Motor neuron (in vitro differentiated cells): ENCODE measurements around the gene PIK3R6. TPM values are rescaled to one million over a fixed set of nuclear protein-coding genes. Genes with fewer than 3 reads are reported as not detected.

ENCODE experiments used
- ATAC-seq, 8 experiments: fragments of 200-7000 bp; cut with Tn5 transposase; replicated peaks in 6 of 8; 2 replicates each; pipeline ENCODE4 v1.8.0; 2021; ENCODE audit warnings: mild to moderate bottlenecking in 8 of 8, moderate library complexity in 8 of 8
- H3K27ac ChIP-seq, 2 donors: fragments of 250-450 bp; sonication (Bioruptor Pico); 2 replicates each; pipeline ENCODE4 v1.9.0; 2021; ENCODE audit warnings: antibody characterized with exemption in 2 of 2, mild to moderate bottlenecking in 2 of 2, moderate library complexity in 1 of 2
- H3K4me1 ChIP-seq, 2 donors: fragments of 250-450 bp; sonication (Bioruptor Pico); replicated peaks in 1 of 2; 2 replicates each; pipeline ENCODE4 v1.6.1; 2021; ENCODE audit warnings: antibody characterized with exemption in 2 of 2, mild to moderate bottlenecking in 2 of 2, moderate library complexity in 1 of 2
- H3K4me3 ChIP-seq, 5 donors: fragments of 250-450 bp; sonication (Bioruptor Pico); 2 replicates each; pipeline ENCODE4 v1.9.0; 2021; ENCODE audit warnings: antibody characterized with exemption in 5 of 5, mild to moderate bottlenecking in 5 of 5, moderate library complexity in 4 of 5
- WGBS, 10 experiments: fragments of 450-650 bp; shearing (Covaris generic); methylation state at CpG; one replicate each; pipeline ENCODE4 v1.0.0; 2022; 5-methylcytosine and 5-hydroxymethylcytosine counted together
- in situ Hi-C, 9 experiments: fragments of 400-800 bp; cut with MboI; loops; one replicate each; pipeline ENCODE4 v1.15.0; 2021; ENCODE audit warnings: low sequenced_read_pairs in 9 of 9, low pct_unique_long_range_greater_than_20kb in 2 of 9; ENCODE audit not compliant: unreplicated experiment in 9 of 9
- total RNA-seq, 8 experiments: library from RNA; unstranded; fragments of 300-600 nt; gene quantifications; 2 replicates each; pipeline versions ENCODE4 v1.2.3 to v1.2.4, GENCODE V29; 2022

The PIK3R6 gene
- total RNA-seq, 8 experiments from 2014 or later = 0.04 to 0.19 (median 0.14) TPM; not detected in 5

DNA sequence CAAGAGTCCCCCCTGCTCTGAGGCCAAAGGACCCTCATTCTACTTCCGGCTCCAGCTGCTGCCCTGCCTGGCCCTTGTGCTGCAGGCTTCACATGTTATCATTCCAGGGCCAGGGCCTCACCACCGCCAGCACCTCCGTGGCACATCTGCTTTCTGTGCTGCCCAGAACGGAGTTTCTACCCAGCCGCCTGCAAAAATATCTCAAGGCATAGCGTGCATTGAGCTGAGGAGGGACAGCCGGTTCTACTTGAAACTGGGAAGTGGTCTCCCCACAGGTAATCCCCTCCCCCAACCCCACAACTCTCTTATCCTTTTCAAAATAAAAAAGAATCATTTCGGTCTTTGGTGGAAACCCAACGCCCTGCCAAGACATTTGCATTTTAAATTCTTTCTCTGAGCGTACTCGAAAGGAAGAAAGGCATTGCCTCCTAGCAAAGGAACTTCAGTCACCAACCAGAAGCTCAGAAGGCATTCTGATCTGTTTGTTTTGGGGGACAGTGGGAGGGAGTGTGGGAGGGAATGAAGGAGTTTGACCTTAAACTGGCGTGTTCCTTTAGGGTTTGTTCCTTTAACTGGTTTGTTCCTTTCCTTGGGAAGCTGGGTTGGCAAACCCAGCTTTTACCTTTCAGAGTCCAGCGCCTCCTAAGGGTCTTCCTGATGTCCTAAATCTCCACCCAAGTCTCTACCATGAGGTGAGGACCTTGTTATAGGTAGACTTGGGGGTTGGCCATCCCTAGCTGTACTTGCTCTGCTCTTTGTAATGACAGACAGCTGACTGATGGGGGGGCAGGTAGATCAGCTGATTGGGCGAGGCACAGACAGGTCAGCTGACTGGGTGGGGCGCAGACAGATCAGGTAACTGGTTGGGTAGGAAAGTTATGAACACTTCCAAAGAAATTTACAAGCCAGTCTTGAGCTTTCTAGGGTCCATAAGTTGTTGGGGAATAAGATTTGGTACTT lies 33.4 kb upstream of the PIK3R6 start:
- Histone ChIP-seq H3K4me3 (no peak overlapping the region), H3K4me1 (no peaks in the 10 kb centered on the region), H3K27ac (no peak overlapping the region)
- 20 to 100% (median 60%) methylated on average over 1 to 6 of the region's 15 CpGs; no CpG with 5 or more reads in 1 of the 10 experiments for WGBS, 10 experiments
- peak in 1 of 8 experiments; percentile 39 for ATAC-seq
- in situ Hi-C loops = loop anchor here in 1 of 9 experiments (10.0 kb wide), 1 partner anchor 94 kb away; no protein-coding TSS in a partner anchor

DNA sequence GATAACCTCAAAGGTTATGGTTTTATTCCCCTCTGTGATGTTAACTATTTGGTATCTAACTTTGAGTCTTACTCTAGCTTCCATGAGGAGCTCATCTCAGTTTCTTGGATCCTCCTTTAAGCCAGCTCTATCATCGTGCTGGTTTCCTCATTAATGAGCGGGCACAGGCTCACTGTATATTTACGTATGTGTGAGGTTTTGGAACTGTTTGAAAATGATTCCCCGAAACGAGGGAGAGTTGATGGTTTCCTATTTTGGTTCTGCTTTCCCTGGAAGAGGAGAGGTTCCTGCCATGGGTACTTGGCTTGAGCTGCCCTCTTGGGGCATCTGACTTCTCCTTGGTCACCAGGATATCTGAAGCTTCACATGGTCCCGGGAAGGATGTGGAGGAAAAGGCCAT lies 32.7 kb upstream of the PIK3R6 start:
- in situ Hi-C loops = loop anchor here in 1 of 9 experiments (10.0 kb wide), 1 partner anchor 95 kb away; no protein-coding TSS in a partner anchor
- Histone ChIP-seq H3K27ac (no peak overlapping the region), H3K4me3 (no peak overlapping the region), H3K4me1 (no peaks in the 10 kb centered on the region)
- no peak for ATAC-seq
- WGBS, 10 experiments = 61 to 93% (median 80%) methylated on average over 1 to 6 of the region's 6 CpGs; no CpG with 5 or more reads in 2 of the 10 experiments

DNA sequence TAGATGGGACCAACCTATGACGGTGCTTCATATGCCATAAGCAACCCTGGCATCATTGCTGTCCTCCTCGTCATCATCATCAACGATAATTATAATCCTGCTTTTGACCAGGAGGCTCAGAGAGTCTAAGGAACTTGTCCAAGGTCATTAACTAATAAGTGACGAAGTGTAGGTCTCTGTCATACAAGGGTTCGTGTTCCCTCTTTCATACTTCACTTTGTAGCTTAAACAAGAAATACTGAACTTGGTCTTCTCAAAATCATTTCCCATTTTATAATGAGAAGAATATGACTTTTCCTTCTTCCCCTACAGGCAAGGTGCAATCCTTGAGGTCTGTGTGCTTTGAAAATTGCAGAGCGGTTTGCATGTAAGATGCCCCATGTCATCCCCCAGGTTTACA lies 31.2 kb upstream of the PIK3R6 start:
- in situ Hi-C loops = loop anchor here in 1 of 9 experiments (25.0 kb wide), 1 partner anchor 111 kb away; the partner anchor contains the start of gene MFSD6L
- 47 to 100% (median 89%) methylated on average over 1 to 6 of the region's 6 CpGs; no CpG with 5 or more reads in 1 of the 10 experiments for WGBS, 10 experiments
- Histone ChIP-seq H3K4me3 (no peak overlapping the region), H3K27ac (no peak overlapping the region), H3K4me1 (peaks cover 0 to 7% of the 10 kb centered on the region in 2 donors)
- no peak for ATAC-seq

DNA sequence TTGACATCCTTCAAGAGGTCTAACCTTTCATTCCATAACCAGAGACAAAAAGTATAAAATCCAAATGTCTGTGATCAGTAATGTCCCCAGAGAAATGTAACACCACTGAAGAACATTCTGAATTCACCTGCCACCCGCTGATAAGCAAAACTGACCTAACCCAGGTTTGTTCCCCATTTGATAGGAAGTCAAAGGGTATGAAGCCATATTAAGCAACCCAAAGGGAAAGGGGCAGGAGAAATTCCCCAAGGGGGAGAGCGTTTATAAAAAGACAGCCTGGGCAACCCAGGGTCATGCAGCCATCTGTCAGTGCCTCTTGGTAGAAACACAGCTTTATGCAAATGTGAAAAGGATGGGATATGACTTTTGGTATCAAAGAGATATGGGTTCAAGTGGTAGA lies 30.7 kb upstream of the PIK3R6 start:
- in situ Hi-C loops = loop anchor here in 1 of 9 experiments (25.0 kb wide), 1 partner anchor 111 kb away; the partner anchor contains the start of gene MFSD6L
- 0 to 100% (median 83%) methylated on average over 1 to 2 of the region's 2 CpGs; no CpG with 5 or more reads in 4 of the 10 experiments for WGBS, 10 experiments
- ATAC-seq = no peak

DNA sequence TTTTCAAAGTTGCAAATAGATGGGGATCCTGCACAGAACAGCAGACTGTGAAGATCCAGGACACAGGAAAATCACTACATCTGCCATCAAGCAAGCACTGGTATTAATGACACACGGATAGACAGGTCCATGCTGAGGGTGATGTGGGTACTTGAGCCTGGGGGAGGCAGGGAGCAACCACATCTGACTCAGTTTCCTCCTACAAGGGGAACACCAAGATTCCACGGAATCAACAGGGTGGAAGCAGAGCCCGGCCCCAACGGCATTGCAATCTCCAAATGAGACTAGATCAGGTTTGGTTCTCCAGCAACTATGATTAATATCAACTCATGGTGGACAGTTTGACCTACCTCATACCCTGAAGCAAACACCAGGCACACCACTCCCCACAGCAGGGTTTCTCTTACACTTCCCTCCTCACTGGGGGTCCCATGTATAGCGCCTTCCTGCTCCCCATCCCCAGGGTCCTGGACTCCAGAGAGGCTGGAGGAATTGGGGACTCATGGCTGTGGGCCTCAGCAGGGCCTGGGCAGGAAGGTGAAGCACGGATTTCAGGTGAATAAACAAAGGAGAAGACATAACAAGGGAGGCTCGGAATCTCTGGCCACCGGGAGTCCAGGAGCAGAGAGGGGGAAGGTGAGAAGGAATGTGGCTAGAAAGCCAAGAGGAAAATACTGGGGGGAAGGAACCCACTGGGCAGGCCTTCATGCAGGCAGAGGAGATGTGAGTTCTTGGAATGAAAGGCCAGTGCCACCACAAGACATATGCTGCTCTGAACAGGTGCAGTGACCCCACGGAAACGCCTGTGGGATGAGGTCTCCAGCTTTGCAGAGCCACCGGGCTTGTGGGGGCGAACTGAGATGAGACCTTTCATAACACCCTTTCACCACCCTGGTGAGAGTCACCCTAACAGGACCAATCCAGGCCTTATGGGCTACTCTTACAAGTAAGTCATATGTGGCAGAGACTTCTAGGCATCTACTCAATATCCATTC lies 29.5 kb upstream of the PIK3R6 start:
- WGBS, 10 experiments = 40 to 91% (median 80%) methylated on average over 1 to 6 of the region's 12 CpGs; no CpG with 5 or more reads in 2 of the 10 experiments

More for the DNA sequence above, 30.7 kb upstream of the PIK3R6 start:
- no peak overlapping the region for H3K4me3 ChIP-seq
- no peak overlapping the region for H3K27ac ChIP-seq
- H3K4me1 ChIP-seq = peaks cover 0 to 7% of the 10 kb centered on the region in 2 donors

DNA sequence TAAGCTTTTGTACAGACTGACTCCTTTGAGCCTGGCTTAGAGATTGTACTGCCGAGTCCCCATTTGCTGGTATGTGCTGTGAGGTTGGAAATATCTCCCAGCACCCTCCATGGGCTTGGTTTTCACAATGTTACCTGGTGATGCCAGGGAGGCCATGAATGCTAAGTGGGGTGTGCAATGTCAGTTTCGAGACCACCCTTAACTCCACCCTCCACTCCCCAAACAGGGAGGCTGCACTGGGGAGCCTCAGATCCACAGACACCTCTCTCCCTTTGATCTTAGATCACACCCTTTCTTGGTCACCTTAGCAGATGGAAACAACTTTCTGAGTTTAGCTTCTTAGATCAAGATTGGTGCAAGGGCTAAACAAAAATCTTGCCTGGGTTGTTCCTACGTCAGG lies 28.6 kb upstream of the PIK3R6 start:
- in situ Hi-C loops = loop anchor here in 1 of 9 experiments (25.0 kb wide), 1 partner anchor 109 kb away; the partner anchor contains the start of gene MFSD6L
- Histone ChIP-seq H3K4me1 (peaks cover 0 to 7% of the 10 kb centered on the region in 2 donors), H3K27ac (no peak overlapping the region), H3K4me3 (no peak overlapping the region)
- no peak for ATAC-seq
- WGBS, 10 experiments = 43 to 100% (median 80%) methylated on average over 1 to 3 of the region's 3 CpGs; no CpG with 5 or more reads in 3 of the 10 experiments

More for the DNA sequence above, 29.5 kb upstream of the PIK3R6 start:
- Histone ChIP-seq H3K27ac (no peak overlapping the region), H3K4me3 (no peak overlapping the region), H3K4me1 (peaks cover 0 to 7% of the 10 kb centered on the region in 2 donors)
- in situ Hi-C loops = loop anchor here in 1 of 9 experiments (25.0 kb wide), 1 partner anchor 110 kb away; the partner anchor contains the start of gene MFSD6L
- ATAC-seq = no peak

DNA sequence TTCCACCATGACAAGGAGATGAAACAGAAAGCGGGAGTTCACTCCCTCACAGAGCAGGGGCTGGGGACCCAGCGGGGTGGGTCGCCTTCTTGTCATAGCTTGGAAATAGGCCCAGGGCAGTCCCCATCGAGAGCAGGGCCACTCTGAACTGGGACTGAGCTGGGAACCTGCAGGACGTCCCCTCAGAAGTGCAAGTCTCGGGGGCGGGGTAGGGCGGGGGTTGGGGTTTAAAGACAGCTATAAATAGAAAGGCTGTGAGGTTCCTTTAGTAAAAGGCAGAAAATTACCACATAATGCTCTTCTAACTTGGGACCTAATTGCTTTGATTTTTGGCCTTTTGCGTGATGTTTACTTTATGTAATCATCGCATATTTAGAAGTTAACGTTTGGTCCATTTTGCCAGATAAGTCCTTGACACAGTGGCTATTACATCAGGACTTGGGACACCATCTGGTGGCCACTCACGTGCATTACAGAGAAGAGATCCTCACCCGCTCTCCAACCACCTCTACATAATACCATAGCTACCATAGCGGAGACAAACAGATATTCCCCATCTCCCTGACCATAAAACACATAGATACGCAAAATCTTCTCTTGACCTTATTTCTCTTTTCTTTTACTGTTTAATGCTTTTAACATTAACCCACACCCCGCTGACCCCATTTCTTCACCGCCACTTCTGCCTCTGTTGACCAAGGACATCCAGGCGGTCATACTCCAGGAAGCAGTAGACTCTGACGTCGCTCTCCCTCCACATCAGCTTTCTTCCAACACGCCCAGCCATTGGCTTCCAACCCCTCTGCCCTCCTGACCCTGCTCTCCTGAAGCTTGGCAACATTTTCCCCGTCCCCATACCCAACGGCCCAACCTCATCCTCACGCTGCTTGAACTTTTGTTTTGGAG lies 27.5 kb upstream of the PIK3R6 start:
- H3K27ac ChIP-seq = no peak overlapping the region
- 43 to 83% (median 60%) methylated on average over 1 to 17 of the region's 24 CpGs; no CpG with 5 or more reads in 1 of the 10 experiments for WGBS, 10 experiments
- in situ Hi-C loops = loop anchor here in 1 of 9 experiments (25.0 kb wide), 1 partner anchor 108 kb away; the partner anchor contains the start of gene MFSD6L
- no peak overlapping the region for H3K4me3 ChIP-seq
- peaks cover 0 to 7% of the 10 kb centered on the region in 2 donors for H3K4me1 ChIP-seq
- ATAC-seq = peak; percentile 81 to 99 (median 94)

DNA sequence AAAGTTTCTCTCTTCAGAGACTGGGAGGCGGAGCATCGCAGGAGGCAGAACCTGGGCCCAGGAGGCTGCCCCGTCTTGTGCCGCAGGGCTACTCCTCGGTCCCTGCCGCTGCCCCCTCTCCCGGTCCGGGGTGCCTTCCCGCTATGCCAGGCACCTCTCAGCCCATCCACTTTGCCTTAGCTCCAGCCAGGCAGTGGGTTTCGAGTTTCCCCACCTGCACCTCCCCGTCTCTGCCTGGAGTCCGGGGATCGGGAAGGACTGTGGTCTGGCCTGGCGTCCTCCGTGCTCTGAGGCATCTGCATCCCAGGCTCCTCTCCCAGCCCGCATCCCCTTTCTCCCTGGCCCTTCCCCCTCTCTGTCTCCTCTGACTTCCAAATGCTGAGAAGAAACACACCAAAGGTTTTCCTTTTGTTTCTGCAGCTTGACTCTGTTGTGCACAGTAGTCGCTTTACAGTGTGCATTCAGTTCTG lies 26.8 kb upstream of the PIK3R6 start:
- Histone ChIP-seq H3K4me3 (no peak overlapping the region), H3K4me1 (peaks cover 0 to 7% of the 10 kb centered on the region in 2 donors), H3K27ac (no peak overlapping the region)
- WGBS, 10 experiments = 20 to 70% (median 50%) methylated on average over 2 of the region's 17 CpGs; no CpG with 5 or more reads in 6 of the 10 experiments
- peak in 3 of 8 experiments; percentile 3 to 37 (median 12) for ATAC-seq
- in situ Hi-C loops = loop anchor here in 1 of 9 experiments (25.0 kb wide), 1 partner anchor 107 kb away; the partner anchor contains the start of gene MFSD6L

DNA sequence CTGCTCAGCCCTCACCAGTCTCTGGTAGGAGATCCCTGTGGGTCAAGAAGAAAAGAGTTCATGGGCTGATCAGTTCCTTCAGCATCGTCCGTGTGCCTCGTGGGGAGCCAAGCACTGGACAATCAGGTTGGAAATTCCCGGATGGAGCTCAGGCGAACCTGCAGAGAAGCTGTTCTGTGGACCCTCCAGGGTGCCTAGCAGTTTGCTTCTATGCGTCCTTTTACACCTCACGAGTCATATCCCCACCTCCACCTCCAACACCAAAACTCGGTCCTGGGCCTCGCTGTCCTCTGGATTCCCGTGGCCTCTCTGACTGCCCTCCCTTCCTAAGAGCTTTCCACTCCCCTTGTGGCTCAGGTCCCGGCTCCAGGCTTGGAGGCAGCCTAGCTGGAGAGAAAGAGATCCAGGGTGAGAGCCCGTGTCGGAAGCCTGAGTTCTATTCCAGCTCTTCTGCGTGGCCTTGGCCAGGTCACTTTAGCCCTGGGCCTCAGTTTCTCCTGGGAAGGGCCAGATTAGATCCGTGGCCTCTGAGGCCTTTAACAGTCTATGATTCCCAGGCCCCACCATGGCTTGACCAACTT lies 26.2 kb upstream of the PIK3R6 start:
- Histone ChIP-seq H3K27ac (no peak overlapping the region), H3K4me1 (peaks cover 0 to 7% of the 10 kb centered on the region in 2 donors), H3K4me3 (no peak overlapping the region)
- no peak for ATAC-seq
- in situ Hi-C loops = loop anchor here in 1 of 9 experiments (25.0 kb wide), 1 partner anchor 106 kb away; the partner anchor contains the start of gene MFSD6L
- 40 to 93% (median 80%) methylated on average over 1 to 11 of the region's 15 CpGs; no CpG with 5 or more reads in 3 of the 10 experiments for WGBS, 10 experiments

DNA sequence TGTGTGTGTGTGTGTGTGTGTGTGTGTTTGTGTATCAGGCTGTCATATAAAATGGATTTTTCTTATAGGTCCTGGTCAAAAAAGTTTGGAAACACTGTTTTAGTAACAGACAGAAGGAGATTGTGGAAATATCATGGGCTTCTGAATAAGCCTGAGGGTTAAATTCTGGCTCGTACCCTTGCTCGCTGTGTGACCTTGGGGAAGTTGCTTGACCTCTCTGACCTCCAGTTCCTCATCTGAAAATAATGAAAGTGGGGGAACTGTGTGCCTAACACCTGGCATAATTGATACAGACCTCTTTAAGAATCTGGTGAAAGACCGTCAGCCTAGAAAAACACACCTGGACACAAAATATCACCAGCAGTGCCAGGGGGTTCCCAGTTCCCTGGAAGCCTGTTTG lies 25.6 kb upstream of the PIK3R6 start:
- WGBS, 10 experiments = 83 to 100% (median 95%) methylated on average over 1 to 2 of the region's 3 CpGs; no CpG with 5 or more reads in 6 of the 10 experiments
- in situ Hi-C loops = loop anchor here in 1 of 9 experiments (25.0 kb wide), 1 partner anchor 106 kb away; the partner anchor contains the start of gene MFSD6L
- Histone ChIP-seq H3K27ac (no peak overlapping the region), H3K4me3 (no peak overlapping the region), H3K4me1 (peaks cover 0 to 7% of the 10 kb centered on the region in 2 donors)
- no peak for ATAC-seq
